ENCODE measurements around the gene YWHAQ.
"Not testable (repeated sequence)": the region's sequence is repeated elsewhere in the genome, so short reads cannot be mapped to it uniquely, and the experiment has no call there.

The YWHAQ gene

DNA sequence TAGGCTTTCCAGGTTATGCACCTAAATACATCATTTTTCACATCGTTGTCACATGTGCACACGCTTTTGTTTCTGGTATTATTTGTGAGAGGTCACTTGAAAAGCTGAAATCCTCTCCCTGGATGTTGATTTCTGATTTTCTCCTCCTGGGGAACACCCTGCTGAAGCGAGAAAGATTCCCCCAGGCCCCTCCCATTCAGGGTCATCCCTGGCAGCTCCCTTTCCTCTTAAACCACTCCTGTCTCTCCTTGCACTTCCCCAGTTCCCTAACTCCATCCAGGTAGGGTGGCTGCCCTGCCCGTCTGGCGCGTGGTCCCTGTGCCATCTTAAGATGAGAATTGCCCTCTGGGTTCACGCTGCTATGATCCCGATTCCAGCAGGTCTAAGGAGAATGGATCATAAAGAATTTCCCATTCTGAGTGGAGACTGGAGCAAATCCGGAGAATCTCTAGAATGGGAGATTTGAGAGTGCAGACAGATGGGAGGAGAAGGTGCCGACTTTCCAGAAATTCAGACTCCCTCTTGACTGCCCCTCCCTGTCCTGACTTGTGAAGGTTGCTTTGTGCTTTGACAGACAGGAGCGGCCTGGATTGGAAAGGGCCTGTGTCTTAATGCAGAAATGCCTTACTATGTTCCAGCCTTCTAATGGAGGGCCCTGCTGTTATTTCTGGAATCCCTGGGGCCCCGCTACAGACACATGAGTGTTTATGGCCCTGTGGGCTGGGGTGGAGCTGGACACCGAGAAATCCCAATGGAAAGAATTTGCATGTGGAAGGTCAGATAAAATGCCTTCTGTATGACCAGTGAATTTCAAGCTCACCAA lies 1.3 kb upstream of the YWHAQ start:
- DNase-seq (ENCODE audit: low read depth) = no peak

DNA sequence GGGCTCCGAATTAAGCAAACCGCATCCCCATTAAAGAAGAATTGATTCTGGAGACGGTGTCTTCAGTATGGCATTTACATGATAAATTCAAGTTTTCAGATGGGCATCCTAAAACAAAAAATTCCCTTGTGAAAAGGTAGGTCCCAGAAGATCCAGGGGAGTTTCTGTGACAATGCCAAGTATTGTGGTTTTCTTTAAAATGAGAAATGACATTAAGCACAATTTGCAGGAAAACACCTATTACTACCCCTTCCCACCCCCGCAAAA lies 689 bp upstream of the YWHAQ start:
- no peak for DNase-seq (ENCODE audit: low read depth)

DNA sequence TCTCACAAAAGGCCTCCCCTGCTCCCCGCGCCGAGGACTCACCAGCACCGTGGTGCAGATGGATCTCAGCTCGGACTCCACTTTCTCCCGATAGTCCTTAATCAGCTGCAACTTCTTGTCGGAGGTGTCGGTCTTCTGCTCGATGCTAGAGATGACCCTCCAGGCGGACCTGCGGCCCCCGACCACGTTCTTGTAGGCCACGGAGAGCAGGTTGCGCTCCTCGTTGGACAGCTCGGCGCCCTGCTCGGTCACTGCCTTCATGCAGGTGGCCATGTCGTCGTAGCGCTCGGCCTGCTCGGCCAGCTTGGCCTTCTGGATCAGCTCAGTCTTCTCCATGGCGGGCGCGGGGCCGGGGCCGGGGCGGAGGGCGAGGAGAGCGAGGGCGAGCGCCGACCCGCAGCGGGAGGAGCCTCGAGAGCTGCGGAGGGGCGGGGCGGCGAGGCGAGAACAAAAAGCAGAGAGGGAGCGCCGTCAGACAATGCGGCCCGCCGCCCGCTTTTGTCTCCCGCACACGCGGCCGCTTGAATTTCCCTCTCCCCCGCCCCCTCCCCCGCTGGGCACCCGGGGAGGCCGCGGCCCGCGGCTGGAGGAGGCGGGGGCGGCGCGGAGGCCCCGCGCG lies 571 bp downstream of the YWHAQ start:
- DNase-seq (ENCODE audit: low read depth) = no peak

DNA sequence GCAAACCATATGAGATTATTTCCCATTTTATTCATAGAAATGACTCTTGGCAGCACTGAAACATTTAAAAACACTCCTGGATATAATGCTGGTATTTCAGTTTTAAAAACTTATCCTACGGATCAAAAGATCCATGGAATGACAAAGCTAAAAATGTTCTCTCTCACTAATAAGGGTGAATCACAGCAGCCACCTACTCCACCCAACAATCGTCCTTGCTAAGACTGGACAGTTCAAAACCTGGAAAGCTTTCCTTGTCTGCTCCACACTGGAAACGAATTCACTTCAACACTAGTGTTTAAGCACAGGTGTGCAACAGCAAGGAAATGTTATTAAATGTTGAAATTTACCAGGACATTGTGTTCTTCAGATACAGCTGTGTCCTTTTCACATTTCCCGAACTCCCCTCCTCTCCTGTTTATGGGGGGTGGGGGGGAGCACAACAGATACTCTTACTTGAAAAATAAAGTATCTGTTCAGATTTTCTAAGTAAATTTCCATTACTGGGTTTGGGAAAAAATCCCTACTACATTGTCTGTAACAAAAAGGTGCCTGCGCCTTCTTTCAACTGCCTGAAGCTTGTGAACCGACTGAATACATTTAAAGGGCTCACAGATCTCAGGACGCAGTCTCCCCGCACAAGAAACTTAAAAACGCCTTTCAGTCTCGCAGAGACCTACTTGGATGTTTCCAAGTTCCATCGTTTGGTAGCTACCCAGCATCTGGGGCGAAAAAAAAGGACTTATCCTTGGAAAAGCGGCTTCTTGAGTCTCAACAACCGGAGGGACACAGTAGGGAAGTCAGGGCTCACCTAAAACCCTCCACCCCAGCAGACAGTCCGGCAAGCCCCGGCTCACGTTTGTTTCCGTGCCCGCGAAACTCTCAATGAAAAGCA lies 1.3 kb downstream of the YWHAQ start:
- DNase-seq (ENCODE audit: low read depth) = no peak

DNA sequence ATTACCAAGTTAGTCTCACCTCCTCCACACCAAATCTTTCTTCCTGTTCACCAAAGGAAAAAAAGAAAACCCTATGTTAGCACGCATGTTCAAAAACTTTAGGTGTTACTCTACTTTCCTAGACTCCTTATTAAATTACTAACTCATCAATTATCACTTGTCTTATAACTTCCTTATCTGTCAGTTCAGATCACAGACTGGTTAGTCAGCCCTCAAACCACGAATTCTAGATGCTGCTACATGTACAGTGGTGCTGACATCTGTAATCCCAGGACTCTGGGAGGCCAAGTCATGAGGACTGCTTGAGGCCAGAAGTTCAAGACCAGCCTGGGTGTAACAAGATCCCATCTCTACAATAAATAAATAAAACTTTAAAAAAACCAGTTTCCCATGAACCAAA lies 3.5 kb downstream of the YWHAQ start:
- no peak for DNase-seq (ENCODE audit: low read depth)

DNA sequence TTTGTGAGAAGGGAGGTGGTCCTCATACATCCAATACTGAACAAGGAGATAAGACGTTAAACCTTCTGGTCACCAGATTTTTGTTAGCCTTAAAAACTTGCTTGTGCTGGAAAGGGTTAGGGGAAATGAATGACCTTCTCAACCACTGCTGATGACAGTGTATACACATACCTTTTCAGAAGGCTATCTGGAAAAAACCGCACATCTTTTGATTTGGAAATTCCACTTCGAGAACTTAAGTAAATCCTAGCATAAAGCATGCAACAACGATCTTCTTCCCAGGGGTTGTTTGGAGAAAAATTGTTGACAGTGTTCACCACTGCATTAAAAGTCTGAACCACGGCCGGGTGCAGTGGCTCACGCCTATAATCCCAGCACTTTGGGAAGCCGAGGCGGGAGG lies 7.6 kb downstream of the YWHAQ start:
- no peak for DNase-seq (ENCODE audit: low read depth)

DNA sequence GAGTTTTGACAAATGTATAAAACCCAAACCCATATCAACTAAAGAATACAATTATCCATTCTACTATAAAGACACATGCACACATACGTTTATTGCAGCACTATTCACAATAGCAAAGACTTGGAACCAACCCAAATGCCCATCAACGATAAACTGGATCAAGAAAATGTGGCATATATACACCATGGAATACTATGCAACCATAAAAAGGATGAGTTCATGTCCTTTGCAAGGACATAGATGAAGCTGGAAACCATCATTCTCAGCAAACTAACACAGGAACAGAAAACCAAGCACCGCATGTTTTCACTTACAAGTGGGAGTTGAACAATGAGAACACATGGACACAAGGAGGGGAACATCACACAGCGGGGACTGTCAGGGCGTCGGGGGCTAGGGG lies 9.1 kb downstream of the YWHAQ start:
- not testable (repeated sequence) for DNase-seq (ENCODE audit: low read depth)

GRCh38 chr2:9618410-9618809 lies 12.4 kb downstream of the YWHAQ start:
- no peak for DNase-seq (ENCODE audit: low read depth)

DNA sequence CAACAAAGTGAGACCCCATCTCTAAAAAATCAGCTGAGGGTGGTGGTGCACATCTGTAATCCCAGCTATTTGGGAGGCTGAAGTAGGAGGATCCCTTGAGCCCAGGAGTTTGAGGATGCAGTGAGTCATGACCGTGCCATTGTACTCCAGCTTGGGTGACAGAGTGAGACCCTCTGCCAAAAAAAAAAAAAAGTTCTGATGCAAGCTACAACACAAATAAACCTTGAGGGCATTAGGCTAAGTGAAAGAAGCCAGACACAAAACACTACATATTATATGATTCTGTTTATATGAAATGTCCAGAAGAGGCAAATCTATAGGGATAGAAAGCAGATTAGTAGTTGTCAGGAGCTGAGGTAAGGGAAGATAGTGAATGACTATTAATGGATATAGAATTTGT lies 13.0 kb downstream of the YWHAQ start:
- no peak for DNase-seq (ENCODE audit: low read depth)

GRCh38 chr2:9617296-9617695 lies 13.5 kb downstream of the YWHAQ start:
- no peak for DNase-seq (ENCODE audit: low read depth)

GRCh38 chr2:9614562-9614961 lies 16.2 kb downstream of the YWHAQ start:
- no peak for DNase-seq (ENCODE audit: low read depth)

GRCh38 chr2:9613291-9613690 lies 17.5 kb downstream of the YWHAQ start:
- DNase-seq (ENCODE audit: low read depth) = peak; percentile 65

DNA sequence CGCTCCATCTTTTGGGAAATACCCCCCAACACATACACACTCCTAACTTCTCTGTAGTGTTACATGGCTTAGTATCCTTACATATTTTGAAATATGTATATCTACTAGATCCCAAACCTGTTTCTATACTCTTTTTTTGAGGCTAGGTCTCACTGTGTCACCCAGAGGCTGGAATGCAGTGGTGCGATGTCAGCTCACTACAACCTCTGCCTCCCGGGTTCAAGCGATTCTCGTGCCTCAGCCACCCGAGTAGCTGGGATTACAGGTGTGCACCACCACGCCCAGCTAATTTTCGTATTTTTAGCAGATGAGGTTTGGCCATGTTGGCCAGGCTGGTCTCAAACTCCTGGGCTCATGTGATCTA lies 19.3 kb downstream of the YWHAQ start:
- not testable (repeated sequence) for DNase-seq (ENCODE audit: low read depth)

- DNase-seq (ENCODE audit: low read depth) = no peak
Observed at GRCh38 chr2:9610781-9611548, 19.8 kb downstream of the YWHAQ start.

- DNase-seq (ENCODE audit: low read depth) = not testable (repeated sequence)
Observed at GRCh38 chr2:9608491-9608890, 22.3 kb downstream of the YWHAQ start.

DNA sequence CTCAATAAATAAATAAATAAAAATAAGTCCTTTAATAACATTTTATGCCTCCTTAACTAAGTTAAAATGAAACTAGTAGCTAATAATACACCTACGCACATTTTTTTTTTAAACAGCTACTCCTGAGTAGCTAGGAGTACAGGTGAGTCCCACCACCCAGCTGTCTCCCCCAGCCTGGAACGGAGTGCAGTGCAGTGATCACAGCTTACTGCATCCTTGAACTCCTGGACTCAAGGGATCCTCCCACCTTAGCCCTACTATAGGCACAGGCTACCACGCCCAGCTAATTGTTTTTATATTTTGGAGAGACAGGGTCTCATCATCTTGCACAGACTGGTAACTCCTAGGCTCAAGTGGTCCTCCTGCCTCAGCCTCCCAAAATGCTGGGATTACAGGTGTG lies 28.4 kb downstream of the YWHAQ start:
- DNase-seq (ENCODE audit: low read depth) = no peak

- no peak for DNase-seq (ENCODE audit: low read depth)
Observed at GRCh38 chr2:9601397-9601796, 29.4 kb downstream of the YWHAQ start.

DNA sequence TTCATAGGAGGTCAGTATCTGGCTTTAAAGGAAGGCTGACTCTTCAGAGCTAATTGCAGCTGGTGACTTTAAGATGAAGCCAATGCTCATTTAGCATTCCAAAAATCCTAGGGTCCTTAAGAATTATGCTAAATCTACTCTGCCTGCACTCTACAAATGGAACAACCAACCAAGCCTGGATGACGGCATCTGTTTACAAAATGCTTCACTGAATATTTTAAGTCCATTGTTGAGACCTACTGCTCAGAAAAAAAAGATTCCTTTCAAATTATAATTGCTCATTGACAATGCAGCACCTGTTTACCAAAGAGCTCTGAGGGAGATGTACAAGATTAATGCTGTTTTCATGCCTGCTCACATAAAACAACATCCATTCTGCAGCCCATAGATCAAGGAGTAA lies 31.4 kb downstream of the YWHAQ start:
- DNase-seq (ENCODE audit: low read depth) = no peak

DNA sequence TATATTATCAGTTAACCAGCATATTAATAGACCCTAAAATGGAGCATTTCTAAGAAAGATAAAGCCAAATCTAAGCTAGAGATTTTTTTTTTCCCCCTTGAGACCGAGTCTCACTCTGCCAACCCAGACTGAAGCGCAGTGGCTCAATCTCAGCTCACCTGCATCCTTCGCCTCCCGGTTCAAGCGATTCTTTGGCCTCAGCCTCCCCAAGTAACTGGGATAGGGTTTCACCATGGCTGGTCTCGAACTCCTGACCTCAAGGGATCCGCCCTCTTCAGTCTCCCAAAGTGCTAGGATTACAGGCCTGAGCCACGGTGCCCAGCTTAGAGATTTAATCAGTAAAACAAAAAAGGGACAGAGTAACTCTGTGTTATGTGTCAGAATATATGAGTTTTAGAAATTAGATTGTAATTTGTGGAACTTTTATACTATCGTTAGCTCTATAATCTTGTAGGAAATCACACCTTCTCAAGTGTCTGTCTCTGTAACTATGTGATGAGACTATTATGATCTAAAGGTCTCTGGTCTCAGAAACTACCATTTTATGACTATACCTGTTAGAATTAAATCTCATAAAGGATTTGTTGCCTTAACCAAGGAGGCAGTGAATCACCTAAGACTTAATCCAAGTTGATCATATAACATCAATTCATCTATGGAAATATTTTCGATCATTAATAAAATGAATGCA lies 34.0 kb downstream of the YWHAQ start:
- no peak for DNase-seq (ENCODE audit: low read depth)

GRCh38 chr2:9595746-9596145 lies 35.1 kb downstream of the YWHAQ start:
- no peak for DNase-seq (ENCODE audit: low read depth)

- DNase-seq (ENCODE audit: low read depth) = not testable (repeated sequence)
Observed at GRCh38 chr2:9595256-9595655, 35.5 kb downstream of the YWHAQ start.
